GM12878 (cell line): ENCODE measurements around the gene SLC29A1. TPM values are rescaled to one million over a fixed set of nuclear protein-coding genes. Genes with fewer than 3 reads are reported as not detected.

Experiments
- ATF3 ChIP-seq: IDR thresholded peaks from 2 replicates; pipeline ENCODE4 v1.6.1; 2011; ENCODE audit warnings: low read depth, mild to moderate bottlenecking, low read length, moderate library complexity, borderline replicate concordance; ENCODE audit errors: extremely low read depth
- BCLAF1 ChIP-seq: fragments of 450-650 bp; IDR thresholded peaks from 2 replicates; pipeline ENCODE4 v1.6.1; 2017; ENCODE audit warnings: antibody characterized with exemption, mild to moderate bottlenecking, moderate library complexity
- CBX5 ChIP-seq: sonication (generic); IDR thresholded peaks from 2 replicates; pipeline ENCODE4 v1.6.1; 2016; ENCODE audit warnings: low read depth, moderate library complexity, mild to moderate bottlenecking, inconsistent platforms
- E2F4 ChIP-seq: IDR thresholded peaks from 2 replicates; pipeline ENCODE4 v1.6.1; 2012; ENCODE audit warnings: low read depth, low read length, improper control_type of control experiment
- EGR1 ChIP-seq, 2 experiments: IDR thresholded peaks; 1 replicate in 1 of 2; 2 replicates in 1 of 2; pipeline ENCODE4 v1.6.1; 2011 to 2012; ENCODE audit warnings: low read depth in 2 of 2, low read length in 2 of 2, borderline replicate concordance in 1 of 2, mild to moderate bottlenecking in 1 of 2, moderate library complexity in 1 of 2
- HDAC6 ChIP-seq: fragments of 200-600 bp; sonication (generic); IDR thresholded peaks from one replicate; pipeline ENCODE4 v1.8.0; 2017; ENCODE audit warnings: antibody characterized with exemption; ENCODE audit not compliant: unreplicated experiment
- IKZF1 ChIP-seq: fragments of 450-650 bp; conservative IDR thresholded peaks from 2 replicates; pipeline ENCODE4 v1.6.1; 2017; ENCODE audit warnings: antibody characterized with exemption, mild to moderate bottlenecking
- KDM1A ChIP-seq: fragments of 200-600 bp; sonication (generic); IDR thresholded peaks from 2 replicates; pipeline ENCODE4 v1.6.1; 2016; ENCODE audit warnings: borderline replicate concordance
- NFIC ChIP-seq: IDR thresholded peaks from 2 replicates; pipeline ENCODE4 v1.6.1; 2012; ENCODE audit warnings: low read depth, mild to moderate bottlenecking, inconsistent platforms, low read length, moderate library complexity
- PRDM15 ChIP-seq: fragments of 450-650 bp; formaldehyde crosslinking; IDR thresholded peaks from 2 replicates; pipeline ENCODE4 v1.4.0; 2020; ENCODE audit warnings: mild to moderate bottlenecking, moderate library complexity
- RB1 ChIP-seq: fragments of 450-650 bp; formaldehyde crosslinking; IDR thresholded peaks from 2 replicates; pipeline ENCODE4 v1.6.1; 2017; ENCODE audit warnings: mild to moderate bottlenecking, borderline replicate concordance
- SREBF2 ChIP-seq: IDR thresholded peaks from 2 replicates; pipeline ENCODE4 v1.6.1; 2012; ENCODE audit warnings: mild to moderate bottlenecking, low read length
- TCF12 ChIP-seq: IDR thresholded peaks from 2 replicates; pipeline ENCODE4 v1.6.1; 2011; ENCODE audit warnings: low read depth, mild to moderate bottlenecking, low read length
- YY1 ChIP-seq: IDR thresholded peaks from 2 replicates; pipeline ENCODE4 v1.6.1; 2011; ENCODE audit warnings: low read depth, mild to moderate bottlenecking, low read length
- ZBED1 ChIP-seq: IDR thresholded peaks from 2 replicates; pipeline ENCODE4 v1.6.1; 2016; ENCODE audit warnings: borderline replicate concordance
- ZBTB11 ChIP-seq: fragments of 450-650 bp; formaldehyde crosslinking; IDR thresholded peaks from 2 replicates; pipeline ENCODE4 v1.5.0; 2022; ENCODE audit warnings: mild to moderate bottlenecking, missing genetic modification characterization
- ZNF207 ChIP-seq: fragments of 450-650 bp; IDR thresholded peaks from 2 replicates; pipeline ENCODE4 v1.6.1; 2014; ENCODE audit warnings: antibody characterized with exemption, mild to moderate bottlenecking, borderline replicate concordance
- polyA plus RNA-seq, 11 experiments: library from polyadenylated mRNA; depleted of rRNA in 4 of 11; unstranded in 6 of 11; stranded (reverse) in 5 of 11; fragments of >200 nt; fragmentation: Nextera tagmentation in 4 of 11; fragmentation: Illumina TruSeq in 1 of 11; extraction: Ambion mirVana in 4 of 11; extraction: Trizol in 1 of 11; gene quantifications; 1 replicate in 1 of 11; 2 replicates in 10 of 11; pipeline versions ENCODE4 v1.2.1 to v1.2.3, GENCODE V29; 2011 to 2016; ENCODE audit warnings: inconsistent platforms in 2 of 11, missing spikeins in 2 of 11, low read depth in 1 of 11
- total RNA-seq, 4 experiments: library from RNA; depleted of rRNA in 3 of 4; stranded (reverse); fragments of >200 nt in 3 of 4; fragmentation: Illumina TruSeq in 1 of 4; extraction: Trizol in 1 of 4; gene quantifications; 2 replicates each; pipeline versions ENCODE4 v1.2.1 to v1.2.3, GENCODE V29; 2013 to 2021

Gene SLC29A1
- total and polyA plus RNA-seq, 10 of the 15 experiments (the other 5 are each of a cell fraction or from before 2014, with no cell fraction given) = 10.0 to 132 (median 93.4) TPM

GRCh38 chr6:44265007-44265721, 41.8 kb downstream of the SLC29A1 start, which contains the start of gene NFKBIE (continued):
- peak; percentile 68; the same call in 1 of the 2 replicates for TF ChIP-seq IKZF1
- TF ChIP-seq RB1 = peak; percentile 30; the same call in 1 of the 2 replicates
- no peak for TF ChIP-seq TCF12
- TF ChIP-seq ZBTB11 = no peak
- TF ChIP-seq EGR1 (IDR thresholded peaks at IDR 0.05; ENCODE audit: borderline replicate concordance in 1 of 2, low read depth in 2 of 2, low read length in 2 of 2) = peak in 1 of 2 experiments; percentile 79; a peak in 2 of 3 replicates
- 0 out of 2 replicates have a peak, but pooled peaks have one; percentile 33 for TF ChIP-seq YY1
- TF ChIP-seq KDM1A = no peak
- no peak for TF ChIP-seq PRDM15 (CRISPR knock-in tag)
- no peak for TF ChIP-seq SREBF2
- no peak for TF ChIP-seq NFIC
- no peak for TF ChIP-seq CBX5
- TF ChIP-seq ZBED1 = no peak
- peak; percentile 35 for TF ChIP-seq HDAC6
- no peak for TF ChIP-seq BCLAF1
- TF ChIP-seq ATF3 = no peak
- 0 out of 2 replicates have a peak, but pooled peaks have one; percentile 29 for TF ChIP-seq ZNF207
- TF ChIP-seq E2F4 = no peak
